Chondrocyte (in vitro differentiated cells): Measurements from ENCODE around the gene TMEM218. TPM values are rescaled to one million over a fixed set of nuclear protein-coding genes. Genes with fewer than 3 reads are reported as not detected.

Experiments used
- DNase-seq: peaks from one replicate; pipeline ENCODE4 v3.0.0; 2021; ENCODE audit warnings: mixed read lengths, low spot score
- H3K27ac Mint-ChIP-seq: one replicate; pipeline ENCODE4 v1.8.0; 2021; ENCODE audit warnings: mild to moderate bottlenecking, moderate library complexity, mixed read lengths; ENCODE audit not compliant: unreplicated experiment
- H3K27me3 Mint-ChIP-seq: 2 replicates; pipeline ENCODE4 v1.8.0; 2021; ENCODE audit warnings: low read depth, mixed read lengths
- H3K36me3 Mint-ChIP-seq: 2 replicates; pipeline ENCODE4 v1.8.0; 2021; ENCODE audit warnings: low read depth, mixed read lengths
- H3K4me1 Mint-ChIP-seq: 2 replicates; pipeline ENCODE4 v1.8.0; 2021; ENCODE audit warnings: low read depth, mild to moderate bottlenecking, mixed read lengths
- H3K4me3 Mint-ChIP-seq: one replicate; pipeline ENCODE4 v1.8.0; 2021; ENCODE audit warnings: mild to moderate bottlenecking, moderate library complexity, mixed read lengths; ENCODE audit not compliant: unreplicated experiment
- H3K9me3 Mint-ChIP-seq: 2 replicates; pipeline ENCODE4 v1.8.0; 2021; ENCODE audit warnings: low read depth, mixed read lengths
- CTCF ChIP-seq: fragments of 200-600 bp; sonication (generic); IDR thresholded peaks from 2 replicates; pipeline ENCODE4 v1.5.0; 2021; ENCODE audit warnings: antibody characterized with exemption, mild to moderate bottlenecking, moderate library complexity
- total RNA-seq: library from RNA; stranded (reverse); gene quantifications from 3 replicates; pipeline ENCODE4 v1.2.1, GENCODE V29; 2021

TMEM218 gene
- total RNA-seq, 1 donor from 2014 or later: 12.0 TPM

- TF ChIP-seq CTCF: no peak
- Mint-ChIP-seq H3K36me3 (no peaks in the 10 kb centered on the region), H3K9me3 (no peaks in the 10 kb centered on the region)
Measured at GRCh38 chr11:125148011-125148410, 36.6 kb upstream of the TMEM218 start.

GRCh38 chr11:125147280-125147679, 35.9 kb upstream of the TMEM218 start:
- Mint-ChIP-seq H3K27ac (no peak overlapping the region), H3K4me1 (peaks cover 22% of the 10 kb centered on the region), H3K4me3 (no peak overlapping the region), H3K36me3 (no peaks in the 10 kb centered on the region), H3K9me3 (no peaks in the 10 kb centered on the region), H3K27me3 (no peaks in the 10 kb centered on the region)
- no peak for TF ChIP-seq CTCF
- no peak for DNase-seq

More at GRCh38 chr11:125148011-125148410, 36.6 kb upstream of the TMEM218 start:
- no peak overlapping the region for H3K27ac Mint-ChIP-seq
- H3K27me3 Mint-ChIP-seq: no peaks in the 10 kb centered on the region
- H3K4me3 Mint-ChIP-seq: no peak overlapping the region
- DNase-seq: no peak
- H3K4me1 Mint-ChIP-seq: peaks cover 22% of the 10 kb centered on the region

- Mint-ChIP-seq H3K4me3 (no peak overlapping the region), H3K36me3 (no peaks in the 10 kb centered on the region), H3K4me1 (peaks cover 26% of the 10 kb centered on the region), H3K9me3 (no peaks in the 10 kb centered on the region), H3K27me3 (no peaks in the 10 kb centered on the region), H3K27ac (no peak overlapping the region)
- no peak for TF ChIP-seq CTCF
- DNase-seq: no peak
Measured at GRCh38 chr11:125146232-125146631, 34.8 kb upstream of the TMEM218 start.

GRCh38 chr11:125141686-125142535, 30.5 kb upstream of the TMEM218 start:
- DNase-seq: no peak
- no peaks in the 10 kb centered on the region for H3K36me3 Mint-ChIP-seq
- H3K27ac Mint-ChIP-seq: no peak overlapping the region
- peak; percentile 100 for TF ChIP-seq CTCF
- H3K9me3 Mint-ChIP-seq: no peaks in the 10 kb centered on the region
- H3K4me1 Mint-ChIP-seq: peaks cover 23% of the 10 kb centered on the region
- H3K27me3 Mint-ChIP-seq: no peaks in the 10 kb centered on the region
- peak overlapping the region; percentile 45 for H3K4me3 Mint-ChIP-seq

GRCh38 chr11:125141178-125141577, 29.8 kb upstream of the TMEM218 start:
- no peak overlapping the region for H3K4me3 Mint-ChIP-seq
- H3K36me3 Mint-ChIP-seq: no peaks in the 10 kb centered on the region
- no peak for DNase-seq
- TF ChIP-seq CTCF: no peak
- no peaks in the 10 kb centered on the region for H3K9me3 Mint-ChIP-seq
- H3K27ac Mint-ChIP-seq: no peak overlapping the region
- H3K27me3 Mint-ChIP-seq: no peaks in the 10 kb centered on the region
- peaks cover 16% of the 10 kb centered on the region for H3K4me1 Mint-ChIP-seq
